Astrocyte (in vitro differentiated cells and primary cell): ENCODE data around the gene GABBR1. TPM values are rescaled to one million over a fixed set of nuclear protein-coding genes. Genes with fewer than 3 reads are reported as not detected.

Source experiments
- DNase-seq: peaks from one replicate; pipeline ENCODE4 v3.0.0-alpha.2; 2010; ENCODE audit warnings: low read depth
- FAIRE-seq: peaks from 2 replicates; lab custom pipeline; 2011; peaks lifted over from hg19 to GRCh38; lab: Jason Lieb, UNC
- H2AFZ ChIP-seq: 2 replicates; pipeline ENCODE4 v1.6.0; 2012; ENCODE audit warnings: low read depth, low read length, inconsistent platforms
- H3K27ac ChIP-seq: 2 replicates; pipeline ENCODE4 v1.5.1; 2011; ENCODE audit warnings: low read depth, low read length, inconsistent platforms
- H3K27me3 ChIP-seq: 2 replicates; pipeline ENCODE4 v1.6.0; 2011; ENCODE audit warnings: low read length, inconsistent platforms; ENCODE audit not compliant: insufficient read depth
- H3K36me3 ChIP-seq: 2 replicates; pipeline ENCODE4 v1.5.1; 2011; ENCODE audit warnings: low read length, inconsistent platforms; ENCODE audit not compliant: insufficient read depth
- H3K4me1 ChIP-seq: 2 replicates; pipeline ENCODE4 v1.5.1; 2011; ENCODE audit warnings: low read length, inconsistent platforms; ENCODE audit not compliant: insufficient read depth
- H3K4me2 ChIP-seq: 2 replicates; pipeline ENCODE4 v1.6.0; 2012; ENCODE audit warnings: low read length, inconsistent platforms
- H3K4me3 ChIP-seq: 2 replicates; pipeline ENCODE4 v1.5.1; 2011; ENCODE audit warnings: low read depth, mild to moderate bottlenecking, low read length, inconsistent platforms; ENCODE audit not compliant: insufficient read depth
- H3K79me2 ChIP-seq: 2 replicates; pipeline ENCODE4 v1.6.0; 2012; ENCODE audit warnings: mild to moderate bottlenecking, low read length, inconsistent platforms; ENCODE audit not compliant: insufficient read depth
- H3K9ac ChIP-seq: 2 replicates; pipeline ENCODE4 v1.6.0; 2012; ENCODE audit warnings: mild to moderate bottlenecking, low read length, inconsistent platforms
- H3K9me3 ChIP-seq: 2 replicates; pipeline ENCODE4 v1.5.1; 2012; ENCODE audit warnings: low read depth, mild to moderate bottlenecking, low read length, inconsistent platforms; ENCODE audit not compliant: insufficient read depth
- H4K20me1 ChIP-seq: 2 replicates; pipeline ENCODE4 v1.6.0; 2012; ENCODE audit warnings: low read length, inconsistent platforms; ENCODE audit not compliant: insufficient read depth
- H3K27ac Mint-ChIP-seq: one replicate; pipeline ENCODE4 v1.8.0; 2021; ENCODE audit warnings: mild to moderate bottlenecking, mixed read lengths; ENCODE audit not compliant: unreplicated experiment
- H3K27me3 Mint-ChIP-seq: one replicate; pipeline ENCODE4 v1.8.0; 2021; ENCODE audit warnings: low read depth, mixed read lengths; ENCODE audit not compliant: unreplicated experiment
- H3K36me3 Mint-ChIP-seq: one replicate; pipeline ENCODE4 v1.8.0; 2021; ENCODE audit warnings: low read depth, mixed read lengths; ENCODE audit not compliant: unreplicated experiment
- H3K4me1 Mint-ChIP-seq: one replicate; pipeline ENCODE4 v1.8.0; 2021; ENCODE audit warnings: low read depth, mixed read lengths; ENCODE audit not compliant: unreplicated experiment
- H3K4me3 Mint-ChIP-seq: one replicate; pipeline ENCODE4 v1.8.0; 2021; ENCODE audit warnings: mild to moderate bottlenecking, moderate library complexity, mixed read lengths; ENCODE audit not compliant: unreplicated experiment
- H3K9me3 Mint-ChIP-seq: one replicate; pipeline ENCODE4 v1.8.0; 2021; ENCODE audit warnings: mild to moderate bottlenecking, mixed read lengths; ENCODE audit not compliant: unreplicated experiment
- CTCF ChIP-seq: IDR thresholded peaks from 2 replicates; pipeline ENCODE4 v1.5.1; 2011; ENCODE audit warnings: low read depth, mild to moderate bottlenecking, inconsistent platforms, low read length, moderate library complexity; ENCODE audit not compliant: insufficient read depth
- EZH2 ChIP-seq: IDR thresholded peaks from 2 replicates; pipeline ENCODE4 v1.6.1; 2012; ENCODE audit warnings: mild to moderate bottlenecking, low read length, inconsistent platforms; ENCODE audit not compliant: insufficient read depth
- total RNA-seq: library from RNA; stranded (reverse); gene quantifications from 2 replicates; pipeline ENCODE4 v1.2.1, GENCODE V29; 2021

The GABBR1 gene
- total RNA-seq, 1 donor from 2014 or later, result 66.3 TPM

DNA sequence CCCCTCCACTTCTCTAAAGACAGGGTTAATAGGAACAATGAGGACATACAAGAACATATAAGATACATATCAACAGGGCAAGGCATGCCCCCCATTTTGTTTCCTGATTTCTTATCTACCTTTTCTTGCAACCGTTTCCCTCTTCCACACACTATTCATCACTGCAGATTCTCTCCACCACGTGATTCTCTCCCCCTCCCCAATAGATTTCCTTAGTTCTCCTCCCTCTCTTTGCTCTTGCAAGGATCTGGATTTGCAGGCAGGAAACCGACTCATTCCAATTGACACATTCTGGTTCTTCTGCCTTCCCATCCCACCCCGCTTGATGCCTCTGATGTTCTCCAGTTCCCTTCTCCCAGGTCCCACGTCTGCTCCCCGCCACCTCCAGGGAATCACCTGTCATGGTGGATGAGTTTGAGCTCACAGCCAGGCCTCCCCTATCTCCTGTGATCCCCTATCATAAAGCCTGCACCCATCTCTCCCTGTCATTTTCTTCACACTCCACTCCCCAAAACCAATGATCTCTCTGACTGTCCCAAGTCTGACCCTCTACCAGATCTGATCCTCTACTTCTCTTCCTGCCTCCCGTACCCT, 7.5 kb downstream of the GABBR1 start:
- Histone ChIP-seq H3K4me3 (no peak overlapping the region), H3K4me2 (peak overlapping the region; percentile 100), H3K27me3 (no peaks in the 10 kb centered on the region), H3K79me2 (peaks cover 17% of the 10 kb centered on the region), H3K27ac (no peak overlapping the region), H4K20me1 (peaks cover 48% of the 10 kb centered on the region), H3K36me3 (peaks cover 23% of the 10 kb centered on the region), H3K9me3 (no peaks in the 10 kb centered on the region), H2AFZ (no peak overlapping the region), H3K9ac (no peak overlapping the region), H3K4me1 (peaks cover 35% of the 10 kb centered on the region)
- peak overlapping the region; percentile 89 for H3K4me3 Mint-ChIP-seq
- TF ChIP-seq EZH2 (no peak), CTCF (no peak)
- peaks cover 35% of the 10 kb centered on the region for H3K36me3 Mint-ChIP-seq
- no peak for DNase-seq
- no peaks in the 10 kb centered on the region for H3K27me3 Mint-ChIP-seq
- peaks cover 43% of the 10 kb centered on the region for H3K4me1 Mint-ChIP-seq
- no peaks in the 10 kb centered on the region for H3K9me3 Mint-ChIP-seq
- H3K27ac Mint-ChIP-seq, result peak overlapping the region; percentile 1
- no peak for FAIRE-seq

- no peaks in the 10 kb centered on the region for H3K9me3 ChIP-seq
- TF ChIP-seq EZH2 (no peak), CTCF (no peak)
- FAIRE-seq, result no peak
- H3K9ac ChIP-seq, result no peak overlapping the region
- Mint-ChIP-seq H3K27me3 (no peaks in the 10 kb centered on the region), H3K4me1 (peaks cover 42% of the 10 kb centered on the region), H3K9me3 (no peaks in the 10 kb centered on the region), H3K4me3 (no peak overlapping the region), H3K27ac (no peak overlapping the region), H3K36me3 (peaks cover 38% of the 10 kb centered on the region)
- no peaks in the 10 kb centered on the region for H3K27me3 ChIP-seq
- no peak overlapping the region for H3K27ac ChIP-seq
- peak overlapping the region; percentile 42 for H3K4me2 ChIP-seq
- H2AFZ ChIP-seq, result no peak overlapping the region
- H4K20me1 ChIP-seq, result peaks cover 40% of the 10 kb centered on the region
- no peak for DNase-seq
- peaks cover 28% of the 10 kb centered on the region for H3K36me3 ChIP-seq
- H3K4me3 ChIP-seq, result no peak overlapping the region
- peaks cover 15% of the 10 kb centered on the region for H3K79me2 ChIP-seq
- peaks cover 37% of the 10 kb centered on the region for H3K4me1 ChIP-seq
These were observed 8.4 kb downstream of the GABBR1 start for GRCh38 chr6:29624520-29624961.

GRCh38 chr6:29620630-29621029, 12.4 kb downstream of the GABBR1 start:
- no peaks in the 10 kb centered on the region for H3K27me3 Mint-ChIP-seq
- Histone ChIP-seq H3K9ac (no peak overlapping the region), H3K4me3 (no peak overlapping the region), H3K9me3 (no peaks in the 10 kb centered on the region), H3K27ac (no peak overlapping the region), H3K4me2 (no peak overlapping the region), H4K20me1 (peaks cover 33% of the 10 kb centered on the region), H3K36me3 (peaks cover 34% of the 10 kb centered on the region), H2AFZ (no peak overlapping the region), H3K27me3 (no peaks in the 10 kb centered on the region), H3K79me2 (peaks cover under 1% of the 10 kb centered on the region), H3K4me1 (peaks cover 15% of the 10 kb centered on the region)
- DNase-seq, result no peak
- H3K36me3 Mint-ChIP-seq, result peaks cover 48% of the 10 kb centered on the region
- no peak overlapping the region for H3K4me3 Mint-ChIP-seq
- H3K9me3 Mint-ChIP-seq, result no peaks in the 10 kb centered on the region
- peak overlapping the region; percentile 30 for H3K27ac Mint-ChIP-seq
- no peak for TF ChIP-seq CTCF
- TF ChIP-seq EZH2, result no peak
- peaks cover 24% of the 10 kb centered on the region for H3K4me1 Mint-ChIP-seq
- no peak for FAIRE-seq
